Sigmoid colon (tissue), 4 donors: Measurements from ENCODE around the gene WBP2.
A peak's percentile ranks its signal among the peaks of the same experiment; 100 is the strongest.

ENCODE experiments used
- POLR2A ChIP-seq, 2 donors: fragments of 450-650 bp; IDR thresholded peaks; one replicate each; pipeline ENCODE4 v1.6.1; 2016; ENCODE audit warnings: antibody characterized with exemption in 2 of 2, mild to moderate bottlenecking in 2 of 2, moderate library complexity in 2 of 2
- POLR2AphosphoS5 ChIP-seq, 4 donors: sonication (generic); formaldehyde crosslinking; IDR thresholded peaks; one replicate each; pipeline ENCODE4 v1.6.1; 2017; ENCODE audit warnings: antibody characterized with exemption in 4 of 4
- TF ChIP-seq, protein P1 (sequence below), 4 experiments: fragments of 450-650 bp in 3 of 4; fragments of 200-600 bp in 1 of 4; IDR thresholded peaks; one replicate each; pipeline ENCODE4 v1.5.1; 2016 to 2019; ENCODE audit warnings: antibody characterized with exemption in 4 of 4, mild to moderate bottlenecking in 3 of 4, moderate library complexity in 2 of 4

- TF ChIP-seq, protein P1, sequence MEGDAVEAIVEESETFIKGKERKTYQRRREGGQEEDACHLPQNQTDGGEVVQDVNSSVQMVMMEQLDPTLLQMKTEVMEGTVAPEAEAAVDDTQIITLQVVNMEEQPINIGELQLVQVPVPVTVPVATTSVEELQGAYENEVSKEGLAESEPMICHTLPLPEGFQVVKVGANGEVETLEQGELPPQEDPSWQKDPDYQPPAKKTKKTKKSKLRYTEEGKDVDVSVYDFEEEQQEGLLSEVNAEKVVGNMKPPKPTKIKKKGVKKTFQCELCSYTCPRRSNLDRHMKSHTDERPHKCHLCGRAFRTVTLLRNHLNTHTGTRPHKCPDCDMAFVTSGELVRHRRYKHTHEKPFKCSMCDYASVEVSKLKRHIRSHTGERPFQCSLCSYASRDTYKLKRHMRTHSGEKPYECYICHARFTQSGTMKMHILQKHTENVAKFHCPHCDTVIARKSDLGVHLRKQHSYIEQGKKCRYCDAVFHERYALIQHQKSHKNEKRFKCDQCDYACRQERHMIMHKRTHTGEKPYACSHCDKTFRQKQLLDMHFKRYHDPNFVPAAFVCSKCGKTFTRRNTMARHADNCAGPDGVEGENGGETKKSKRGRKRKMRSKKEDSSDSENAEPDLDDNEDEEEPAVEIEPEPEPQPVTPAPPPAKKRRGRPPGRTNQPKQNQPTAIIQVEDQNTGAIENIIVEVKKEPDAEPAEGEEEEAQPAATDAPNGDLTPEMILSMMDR (IDR thresholded peaks at IDR 0.05) = no peak
- TF ChIP-seq POLR2A (IDR thresholded peaks at IDR 0.05) = no peak
- peak in 2 of 4 donors; percentile 21 to 64 for TF ChIP-seq POLR2AphosphoS5 (IDR thresholded peaks at IDR 0.05)
Observed at GRCh38 chr17:75832164-75832651, 22.9 kb downstream of the WBP2 start.
